SU-DHL-6 (cell line): ENCODE data around the gene STEAP3.

Source experiments
- EZH2phosphoT487 ChIP-seq: fragments of 200-600 bp; sonication (generic), shearing (Covaris generic); conservative IDR thresholded peaks from 2 replicates; pipeline ENCODE4 v1.6.1; 2018; ENCODE audit warnings: mild to moderate bottlenecking, antibody characterized with exemption, low read length, moderate library complexity, mixed read lengths
- TF ChIP-seq, protein P1 (sequence below): fragments of 200-600 bp; sonication (generic); IDR thresholded peaks from one replicate; pipeline ENCODE4 v1.5.1; 2017; ENCODE audit warnings: antibody characterized with exemption, mild to moderate bottlenecking, low read length, moderate library complexity; ENCODE audit not compliant: insufficient read depth, poor library complexity, severe bottlenecking

DNA sequence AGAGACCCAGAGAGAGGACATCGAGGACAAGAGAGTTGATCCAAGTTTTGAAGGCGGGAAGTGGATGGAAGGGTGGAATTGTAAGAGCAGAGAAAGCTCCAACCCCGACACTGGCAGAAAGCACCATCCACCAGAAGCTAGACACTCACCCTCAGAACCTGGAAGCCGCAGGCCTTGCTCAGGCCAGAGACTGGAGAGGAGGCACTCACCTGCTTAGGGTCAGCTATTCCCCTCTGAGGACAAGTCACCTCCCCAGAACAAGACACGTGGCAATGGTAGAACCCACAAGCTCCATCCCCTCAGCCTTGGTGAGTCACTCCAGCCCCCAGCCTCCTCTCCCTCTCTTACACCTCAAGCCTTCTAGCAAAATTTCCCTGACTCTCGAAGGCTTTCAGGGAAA, 64.9 kb downstream of the STEAP3 start:
- TF ChIP-seq, protein P1, sequence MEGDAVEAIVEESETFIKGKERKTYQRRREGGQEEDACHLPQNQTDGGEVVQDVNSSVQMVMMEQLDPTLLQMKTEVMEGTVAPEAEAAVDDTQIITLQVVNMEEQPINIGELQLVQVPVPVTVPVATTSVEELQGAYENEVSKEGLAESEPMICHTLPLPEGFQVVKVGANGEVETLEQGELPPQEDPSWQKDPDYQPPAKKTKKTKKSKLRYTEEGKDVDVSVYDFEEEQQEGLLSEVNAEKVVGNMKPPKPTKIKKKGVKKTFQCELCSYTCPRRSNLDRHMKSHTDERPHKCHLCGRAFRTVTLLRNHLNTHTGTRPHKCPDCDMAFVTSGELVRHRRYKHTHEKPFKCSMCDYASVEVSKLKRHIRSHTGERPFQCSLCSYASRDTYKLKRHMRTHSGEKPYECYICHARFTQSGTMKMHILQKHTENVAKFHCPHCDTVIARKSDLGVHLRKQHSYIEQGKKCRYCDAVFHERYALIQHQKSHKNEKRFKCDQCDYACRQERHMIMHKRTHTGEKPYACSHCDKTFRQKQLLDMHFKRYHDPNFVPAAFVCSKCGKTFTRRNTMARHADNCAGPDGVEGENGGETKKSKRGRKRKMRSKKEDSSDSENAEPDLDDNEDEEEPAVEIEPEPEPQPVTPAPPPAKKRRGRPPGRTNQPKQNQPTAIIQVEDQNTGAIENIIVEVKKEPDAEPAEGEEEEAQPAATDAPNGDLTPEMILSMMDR, result no peak
- TF ChIP-seq EZH2phosphoT487, result no peak
